ENCODE measurements around the gene ARRB2.
A peak's percentile ranks its signal among the peaks of the same experiment; 100 is the strongest.

The ARRB2 gene

DNA sequence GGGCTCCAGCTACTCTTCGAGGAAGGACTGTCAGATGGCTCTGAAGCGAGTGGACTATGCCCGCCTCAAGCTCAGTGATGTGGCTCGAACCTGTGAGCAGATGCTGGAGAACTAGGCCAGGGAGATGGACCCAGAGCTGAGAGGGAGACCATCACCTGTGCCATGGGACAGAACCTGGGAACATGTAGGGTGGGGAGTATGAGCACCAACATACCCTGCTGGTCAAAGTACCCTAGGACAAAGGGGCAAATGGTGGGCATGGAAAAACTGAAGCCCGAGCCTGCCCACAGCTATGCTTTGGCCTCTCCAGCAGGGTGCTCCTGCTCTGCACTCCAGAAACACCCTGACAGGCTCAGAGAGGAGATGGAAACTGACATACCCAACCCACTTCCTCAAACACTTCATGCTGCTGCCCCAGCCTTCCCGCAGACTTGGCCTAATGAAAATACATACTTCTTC, 22.7 kb downstream of the ARRB2 start:
- no peak for DNase-seq

DNA sequence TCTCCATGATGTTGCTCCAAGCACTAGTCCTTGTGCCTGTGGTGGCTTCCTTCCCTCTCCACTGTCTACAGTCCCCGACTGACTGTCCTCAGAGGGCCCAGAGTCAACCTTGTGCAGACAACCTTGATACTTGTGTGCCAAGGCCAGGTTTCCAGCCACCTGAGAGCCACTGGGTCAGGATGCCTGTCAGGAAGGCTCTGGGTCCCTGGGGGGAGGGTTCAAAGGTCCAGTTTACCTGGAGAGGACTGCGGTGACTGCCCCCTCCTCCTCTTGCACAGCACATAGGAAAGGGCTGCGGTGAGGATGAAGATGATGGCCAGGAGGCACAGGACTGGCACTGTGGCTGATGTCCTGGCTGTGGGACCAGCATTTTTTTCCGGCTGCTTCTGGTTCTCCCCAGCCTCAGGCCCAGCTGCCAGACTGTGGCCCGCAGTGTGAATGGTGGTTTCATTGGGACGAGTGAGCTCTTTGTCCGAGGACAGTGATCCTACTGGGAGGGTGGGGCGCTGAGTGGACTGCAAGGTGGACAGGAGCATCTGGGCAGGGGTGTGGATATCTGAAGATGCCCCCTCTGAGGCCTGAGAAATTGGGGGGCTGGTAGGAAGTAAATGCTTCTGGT, 24.5 kb downstream of the ARRB2 start:
- no peak for DNase-seq

DNA sequence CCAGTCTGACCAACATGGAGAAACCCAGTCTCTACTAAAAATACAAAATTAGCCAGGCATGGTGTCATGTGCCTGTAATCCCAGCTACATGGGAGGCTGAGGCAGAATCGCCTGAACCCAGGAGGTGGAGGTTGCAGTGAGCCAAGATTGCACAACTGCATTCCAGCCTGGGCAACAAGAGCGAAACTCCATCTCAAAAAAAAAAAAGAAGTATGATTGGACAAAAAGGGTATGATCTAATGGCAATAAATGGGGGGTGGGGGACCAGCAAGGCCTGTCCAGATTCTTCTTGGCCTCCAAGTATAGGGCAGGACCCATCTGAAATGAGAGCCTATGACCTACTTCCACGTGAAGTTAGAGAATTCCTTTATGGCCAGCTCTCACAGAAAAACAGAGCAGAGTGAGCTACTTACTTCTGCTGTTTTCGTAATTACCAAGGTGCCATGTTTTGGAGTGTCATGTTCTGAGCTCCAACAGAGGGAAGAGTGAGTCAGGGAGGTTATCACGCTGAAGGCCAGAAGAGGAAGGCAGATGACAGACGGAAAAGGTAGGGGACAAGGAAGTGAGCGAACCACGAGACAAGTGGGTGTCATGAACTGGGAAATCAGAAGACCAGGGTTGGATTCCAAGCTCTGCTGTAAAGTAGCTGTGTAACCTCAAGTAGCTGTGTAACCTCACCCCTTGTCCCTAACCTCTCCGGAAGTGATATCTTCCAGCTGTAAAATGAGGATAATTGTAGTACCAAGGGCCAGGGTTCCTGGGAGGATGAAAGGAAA, 25.6 kb downstream of the ARRB2 start:
- no peak for DNase-seq

DNA sequence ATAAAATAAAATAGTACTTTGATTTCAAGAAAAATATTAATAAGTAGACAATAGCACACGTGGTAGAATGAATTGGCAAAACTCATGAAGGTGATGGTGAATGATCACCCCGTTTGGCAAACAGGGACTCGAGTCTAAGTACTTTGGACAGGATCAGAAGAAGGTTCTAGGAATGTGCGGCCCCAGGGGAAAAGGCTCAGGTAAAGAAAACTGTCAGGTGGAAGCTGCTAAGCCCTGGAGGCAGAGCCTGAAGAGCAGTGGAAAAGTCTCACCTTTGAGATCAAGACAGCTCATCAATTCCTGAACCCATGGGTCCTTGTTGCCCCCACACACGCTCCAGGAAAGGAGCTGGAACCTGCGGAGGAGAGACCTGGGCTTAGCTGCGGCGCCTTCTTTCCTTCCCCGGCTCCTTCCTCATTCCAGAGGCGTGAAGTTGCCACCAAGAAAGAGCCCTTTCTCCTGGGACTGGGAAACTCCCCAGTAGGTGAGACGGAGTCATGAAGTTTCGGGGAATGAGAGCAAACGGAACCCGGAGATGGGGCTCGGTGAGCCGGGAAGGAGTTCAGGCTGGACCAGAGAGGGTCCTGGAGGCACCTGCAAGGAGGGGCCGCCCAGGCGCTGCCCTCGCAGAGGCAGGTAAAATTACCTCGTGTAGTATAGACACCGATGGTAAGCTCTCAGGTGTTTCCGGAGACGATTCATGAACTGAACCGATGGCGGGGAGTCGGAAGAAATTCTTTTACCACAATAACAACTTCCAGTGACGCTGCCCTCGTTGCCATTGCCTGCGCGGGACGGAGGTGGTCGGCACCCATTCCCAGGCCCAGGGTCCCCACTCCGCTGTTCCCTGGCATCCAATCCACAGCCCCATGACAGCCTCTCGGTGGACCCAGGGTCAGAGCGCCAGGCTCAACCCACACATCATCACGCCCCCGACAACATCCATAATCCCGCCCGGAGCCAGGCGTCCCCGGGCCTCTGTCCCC, 28.0 kb downstream of the ARRB2 start:
- DNase-seq = peak in 2 of 5 experiments; percentile 11 to 26

DNA sequence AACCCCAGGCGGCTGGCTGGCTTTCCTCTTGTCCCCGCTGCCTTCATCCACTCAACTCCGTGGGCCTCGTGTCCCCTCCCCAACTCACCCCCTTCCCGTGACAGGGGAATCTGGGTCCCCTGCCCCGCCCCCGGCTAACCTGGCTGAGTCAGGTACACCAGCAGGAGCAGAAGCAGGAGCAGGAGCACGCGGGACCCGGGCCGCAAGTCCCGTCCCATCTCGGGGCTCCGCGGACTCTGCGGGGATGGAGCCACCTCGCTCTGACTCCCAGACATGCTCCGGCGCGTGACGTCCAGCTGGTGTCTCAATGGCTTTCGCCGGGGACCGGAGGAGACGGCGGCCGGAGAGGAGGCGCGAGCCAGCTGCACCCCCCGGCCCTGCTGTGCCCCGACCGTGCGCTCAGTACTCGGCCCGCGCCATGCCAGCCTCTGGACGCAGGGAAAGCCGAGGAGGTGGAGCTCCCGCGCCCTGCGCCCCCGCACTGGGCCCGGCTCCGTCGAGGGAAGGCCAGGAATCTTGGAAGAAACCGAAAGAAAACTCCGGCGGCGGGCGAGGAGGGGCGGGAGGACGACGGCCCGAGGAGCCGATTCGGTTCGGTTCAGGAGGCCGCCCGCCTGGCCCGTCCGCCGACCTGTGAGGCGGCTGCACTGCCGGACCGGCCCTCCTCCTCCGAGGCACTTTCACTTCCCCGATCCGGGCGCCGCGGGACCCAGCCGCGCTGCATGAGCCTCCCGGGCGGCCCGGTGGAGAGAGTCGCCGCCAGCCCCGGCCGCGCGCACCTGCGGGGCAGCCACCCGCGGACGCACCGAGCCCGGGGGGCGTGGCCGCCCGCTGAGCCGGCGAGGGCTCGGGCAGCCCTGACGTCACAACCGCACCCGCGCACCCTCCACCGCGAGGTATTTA, 28.9 kb downstream of the ARRB2 start, which contains the start of the genes CXCL16 and ZMYND15:
CXCL16 (minus strand) TSS at position 807 of the 903 bp plus-strand sequence; CDS start at position 218, 589 bp downstream.
ZMYND15 (plus strand) TSS at position 712 of the 903 bp plus-strand sequence. CDS start 716 bp downstream, outside the sequence.
- DNase-seq = peak; percentile 32 to 69 (median 56)

DNA sequence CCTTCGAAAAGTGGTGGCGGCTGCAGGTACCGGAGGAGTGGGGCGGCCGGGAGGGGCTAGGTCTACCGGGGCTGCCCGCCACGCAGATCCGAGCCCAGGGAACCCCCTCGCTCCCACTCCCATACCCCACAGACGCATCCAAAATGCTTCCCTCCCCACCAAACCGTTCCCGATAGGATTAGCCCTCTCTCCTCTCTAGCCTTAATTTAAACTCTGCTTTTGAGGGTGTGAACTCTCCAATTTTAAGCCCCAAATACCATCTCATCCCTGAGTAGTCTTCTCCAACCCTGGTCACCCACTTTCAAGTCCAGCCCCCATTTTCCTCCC, 29.6 kb downstream of the ARRB2 start:
- DNase-seq = no peak

DNA sequence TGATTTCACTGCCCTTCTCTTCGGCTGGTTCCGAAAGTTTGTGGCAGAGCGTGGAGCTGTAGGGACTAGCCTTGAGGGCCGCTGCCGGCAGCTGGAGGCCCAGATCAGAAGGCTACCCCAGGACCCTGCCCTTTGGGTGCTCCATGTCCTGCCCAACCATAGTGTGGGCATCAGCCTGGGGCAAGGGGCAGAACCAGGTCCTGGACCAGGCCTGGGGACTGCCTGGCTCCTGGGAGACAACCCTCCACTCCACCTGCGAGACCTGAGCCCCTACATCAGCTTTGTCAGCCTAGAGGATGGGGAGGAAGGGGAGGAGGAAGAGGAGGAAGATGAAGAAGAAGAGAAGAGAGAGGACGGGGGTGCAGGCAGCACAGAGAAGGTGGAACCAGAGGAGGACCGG, 30.2 kb downstream of the ARRB2 start:
- DNase-seq = no peak

DNA sequence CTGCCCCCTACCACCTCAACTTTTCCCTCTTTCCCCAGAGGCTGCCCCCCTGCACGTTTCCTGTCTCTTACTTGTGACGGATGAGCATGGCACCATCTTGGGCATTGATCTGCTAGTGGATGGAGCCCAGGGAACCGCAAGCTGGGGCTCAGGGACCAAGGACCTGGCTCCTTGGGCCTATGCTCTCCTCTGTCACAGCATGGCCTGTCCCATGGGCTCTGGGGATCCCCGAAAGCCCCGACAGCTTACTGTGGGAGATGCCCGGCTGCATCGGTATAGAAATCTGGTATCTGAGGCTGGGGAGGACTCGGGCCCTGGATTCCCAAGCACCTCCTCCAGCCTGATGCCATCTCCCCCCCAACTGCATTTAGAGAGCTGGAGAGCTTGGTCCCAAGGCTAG, 31.1 kb downstream of the ARRB2 start:
- DNase-seq = no peak

DNA sequence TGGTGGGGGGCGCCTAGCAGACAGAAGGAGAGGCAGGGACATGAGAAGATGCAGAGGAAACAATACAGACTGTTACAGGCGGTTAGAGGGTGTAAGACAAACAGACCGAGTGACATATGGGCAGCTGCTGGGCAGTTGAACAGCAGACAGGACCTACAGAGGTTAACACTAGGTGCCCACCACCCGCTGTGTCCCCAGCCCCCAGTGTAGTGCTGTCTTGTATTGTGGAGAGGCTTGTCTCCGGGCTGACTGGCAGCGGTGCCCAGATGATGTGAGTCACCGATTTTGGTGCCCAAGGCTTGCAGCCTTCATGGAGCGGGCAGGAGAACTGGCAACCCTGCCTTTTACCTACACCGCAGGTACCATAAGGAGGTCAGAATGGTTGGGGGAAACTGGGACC, 31.7 kb downstream of the ARRB2 start:
- DNase-seq = no peak

DNA sequence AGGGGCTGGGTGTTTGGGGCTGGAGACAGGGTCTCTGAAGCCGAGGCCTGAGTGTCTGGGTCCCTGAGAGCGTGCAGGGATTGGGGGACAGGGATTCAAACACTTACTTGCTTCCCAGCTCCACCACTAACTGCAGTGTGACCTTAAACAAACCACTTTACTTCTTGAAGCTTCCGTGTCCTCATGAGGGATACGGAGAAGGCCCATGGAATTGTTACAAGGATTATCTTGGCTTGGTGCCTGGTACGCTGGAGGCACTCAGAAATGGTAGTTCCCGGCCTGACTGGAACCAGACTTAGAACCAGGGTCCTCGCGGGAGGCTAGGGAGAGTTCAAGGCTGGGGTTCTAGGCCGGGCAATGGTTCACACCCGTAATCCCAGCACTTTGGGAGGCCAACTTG, 32.2 kb downstream of the ARRB2 start:
- DNase-seq = no peak

DNA sequence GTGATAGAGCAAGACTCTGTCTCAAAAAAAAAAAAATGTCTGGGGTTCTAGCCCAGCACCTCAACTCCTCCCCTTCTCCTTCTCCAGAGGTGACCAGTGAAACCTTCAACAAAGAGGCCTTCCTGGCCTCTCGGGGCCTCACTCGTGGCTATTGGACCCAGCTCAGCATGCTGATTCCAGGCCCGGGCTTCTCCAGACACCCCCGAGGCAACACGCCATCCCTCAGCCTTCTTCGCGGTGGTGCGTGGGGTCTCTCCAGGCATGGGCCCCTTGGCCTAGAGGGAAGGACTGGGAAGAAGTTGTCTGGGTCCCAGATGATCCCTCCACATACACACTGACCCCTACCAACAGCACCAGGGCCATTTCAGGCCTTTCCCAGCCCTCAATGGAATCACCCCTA, 32.8 kb downstream of the ARRB2 start:
- no peak for DNase-seq

DNA sequence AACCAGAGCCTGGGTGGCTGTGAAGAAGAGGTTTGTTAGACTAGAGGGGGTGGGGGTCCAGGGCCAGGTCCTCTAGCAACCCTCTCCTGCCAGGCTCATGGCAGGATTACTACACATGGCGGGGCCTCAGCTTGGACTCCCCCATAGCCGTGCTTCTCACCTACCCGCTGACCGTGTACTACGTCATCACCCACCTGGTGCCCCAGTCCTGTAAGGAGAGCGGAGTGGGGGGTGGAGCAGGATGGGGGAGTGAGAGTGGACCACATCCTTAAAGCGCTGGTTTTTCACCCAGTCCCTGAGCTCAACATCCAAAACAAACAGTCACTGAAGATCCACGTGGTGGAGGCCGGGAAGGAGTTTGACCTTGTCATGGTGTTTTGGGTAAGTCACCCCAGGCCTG, 33.5 kb downstream of the ARRB2 start:
- no peak for DNase-seq

DNA sequence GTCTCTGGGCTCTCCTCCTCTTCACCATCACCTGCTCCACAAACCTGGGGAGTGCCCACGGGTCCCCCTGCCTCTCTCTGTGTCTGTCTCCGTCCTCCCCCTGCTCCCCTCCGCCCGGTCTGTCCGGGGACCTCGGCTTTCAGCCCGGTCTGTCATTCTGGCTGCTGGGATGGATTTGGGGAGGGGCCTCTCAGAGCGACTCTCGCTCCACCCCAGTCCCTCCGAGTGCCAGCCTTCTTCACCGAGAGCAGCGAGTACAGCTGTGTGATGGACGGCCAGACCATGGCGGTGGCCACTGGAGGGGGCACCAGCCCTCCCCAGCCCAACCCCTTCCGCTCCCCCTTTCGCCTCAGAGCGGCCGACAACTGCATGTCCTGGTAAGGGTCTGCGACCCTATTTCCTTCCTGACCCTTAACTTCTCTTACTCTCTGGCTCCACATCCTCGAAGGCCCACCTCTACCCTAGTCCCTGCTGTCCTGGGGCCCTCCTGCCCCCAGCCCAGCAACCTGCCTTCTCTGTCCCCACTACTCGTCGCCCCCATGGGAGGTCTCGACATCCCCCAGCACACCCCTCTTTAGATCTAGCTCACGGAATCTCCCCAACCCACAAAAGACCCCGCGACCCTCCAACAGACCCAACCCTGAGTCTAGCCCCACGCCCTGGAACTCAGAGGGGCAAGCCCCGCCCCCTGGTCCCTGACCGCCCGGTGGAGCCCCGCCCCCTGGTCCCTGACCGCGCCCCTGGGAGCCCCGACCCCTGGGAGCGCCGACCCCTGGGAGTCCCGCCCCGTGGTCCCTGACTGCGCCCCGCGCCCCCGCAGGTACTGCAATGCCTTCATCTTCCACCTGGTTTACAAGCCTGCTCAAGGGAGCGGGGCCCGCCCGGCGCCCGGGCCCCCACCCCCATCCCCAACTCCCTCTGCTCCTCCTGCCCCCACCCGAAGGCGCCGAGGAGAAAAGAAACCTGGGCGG, 34.9 kb downstream of the ARRB2 start:
- DNase-seq = no peak

DNA sequence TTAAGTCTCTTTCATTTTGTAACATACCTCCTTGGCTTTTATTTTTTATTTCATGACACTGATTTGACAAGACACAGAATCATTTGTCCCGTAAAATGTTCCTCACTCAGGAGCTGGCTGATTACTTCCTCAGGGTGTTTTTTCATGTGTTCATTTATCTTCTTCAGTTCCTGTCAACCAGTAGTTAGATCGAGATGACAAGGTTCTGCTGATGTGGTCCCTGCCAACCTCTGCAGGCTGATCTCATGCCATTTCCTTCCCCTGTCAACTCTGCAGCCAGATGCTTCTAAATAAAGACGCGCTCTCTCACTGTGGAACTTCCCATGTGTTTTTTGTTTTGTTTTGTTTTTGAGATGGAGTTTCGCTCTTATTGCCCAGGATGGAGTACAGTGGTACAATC, 37.4 kb downstream of the ARRB2 start:
- DNase-seq = peak in 2 of 5 experiments; percentile 6 to 84

DNA sequence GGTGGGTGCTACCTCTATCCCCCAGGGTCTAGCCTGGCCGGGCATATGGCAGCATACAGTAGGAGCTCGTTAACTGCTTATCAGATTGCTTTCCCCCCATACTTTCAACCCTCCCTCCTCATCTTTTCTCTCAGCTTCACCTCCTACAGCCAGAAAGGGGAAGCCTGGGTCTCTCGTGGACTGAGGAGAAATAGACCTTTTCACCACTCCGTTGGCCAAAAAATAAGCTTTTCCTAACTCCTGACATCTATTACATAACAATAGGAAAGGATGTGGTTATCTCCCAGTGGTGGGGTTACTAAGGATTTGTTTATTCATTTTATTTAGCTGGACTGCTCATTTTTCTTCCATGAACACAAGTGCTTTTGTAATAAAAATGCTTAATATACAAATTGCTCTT, 38.3 kb downstream of the ARRB2 start:
- DNase-seq = no peak

DNA sequence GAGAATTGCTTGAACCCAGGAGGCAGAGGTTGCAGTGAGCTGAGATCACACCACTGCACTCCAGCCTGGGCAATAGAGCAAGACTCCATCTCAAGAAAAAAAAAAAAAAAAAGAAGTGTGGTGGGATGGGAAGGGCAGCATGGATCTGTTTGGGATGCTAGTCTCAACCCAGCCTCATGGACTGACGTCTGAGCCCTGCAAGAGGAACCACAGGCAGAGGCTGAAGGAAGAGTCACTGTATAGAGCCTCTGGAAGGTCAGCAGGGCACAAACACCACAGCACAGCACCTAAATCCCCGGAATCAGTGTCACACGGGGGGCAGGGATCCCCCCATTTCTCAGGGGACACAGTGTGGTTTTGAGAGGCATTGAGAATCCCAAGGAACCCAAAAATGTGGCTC, 40.2 kb downstream of the ARRB2 start:
- DNase-seq = no peak

DNA sequence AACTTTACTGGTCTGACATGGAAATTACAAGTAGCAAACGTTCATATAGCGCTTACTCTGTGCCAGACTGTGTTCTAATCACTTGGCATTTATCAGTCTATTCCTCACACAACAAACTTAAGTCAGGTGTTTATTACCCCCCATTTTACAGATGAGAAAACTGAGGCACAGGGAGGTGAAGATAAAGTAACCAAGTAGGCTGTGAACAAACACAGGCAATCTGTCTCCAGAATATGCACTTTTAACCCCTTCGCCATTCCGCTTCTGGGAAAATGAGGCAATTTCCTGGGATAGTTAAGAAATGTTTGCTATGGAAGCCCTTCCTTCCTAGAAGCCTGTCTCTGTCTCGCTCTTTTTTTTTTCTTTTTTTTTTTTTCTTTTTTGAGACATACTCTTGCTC, 41.5 kb downstream of the ARRB2 start:
- no peak for DNase-seq

DNA sequence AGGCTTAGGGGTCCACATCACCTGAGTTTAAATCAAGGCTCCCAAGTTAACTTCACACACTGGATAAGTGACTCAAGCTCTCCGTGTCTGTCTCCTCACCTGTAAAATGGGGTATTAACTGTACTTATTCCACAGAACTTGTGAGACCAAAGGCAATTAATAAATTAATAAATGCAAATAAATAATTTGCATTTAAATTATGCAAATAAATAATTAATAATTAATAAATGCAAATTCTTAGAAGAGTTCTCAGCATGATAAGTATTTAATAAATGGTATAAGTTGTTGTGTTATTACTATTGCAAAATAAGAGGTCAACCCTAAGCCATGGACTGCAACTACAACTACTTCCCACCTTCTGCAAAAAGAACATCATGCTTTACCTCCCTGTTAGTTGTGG, 43.0 kb downstream of the ARRB2 start:
- DNase-seq = no peak

DNA sequence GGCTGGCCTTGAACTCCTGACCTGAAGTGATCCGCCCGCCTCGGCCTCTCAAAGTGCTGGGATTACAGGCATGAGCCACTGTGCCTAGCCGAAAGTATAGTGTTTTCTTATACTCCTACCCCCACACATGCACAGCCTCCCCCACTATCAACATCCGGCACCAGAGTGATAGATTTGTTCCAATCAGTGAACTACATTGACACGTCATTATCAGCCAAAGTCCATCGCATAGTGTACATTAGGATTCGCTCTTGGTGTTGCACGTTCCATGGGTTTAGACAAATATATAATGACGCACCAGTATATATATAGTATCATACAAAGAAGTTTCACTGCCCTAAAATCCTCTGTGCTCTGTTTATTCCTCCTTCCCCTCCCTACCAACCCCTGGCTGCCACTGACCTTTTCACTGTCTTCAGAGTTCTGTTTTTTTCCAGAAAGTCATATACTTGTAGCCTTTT, 49.4 kb downstream of the ARRB2 start:
- no peak for DNase-seq

DNA sequence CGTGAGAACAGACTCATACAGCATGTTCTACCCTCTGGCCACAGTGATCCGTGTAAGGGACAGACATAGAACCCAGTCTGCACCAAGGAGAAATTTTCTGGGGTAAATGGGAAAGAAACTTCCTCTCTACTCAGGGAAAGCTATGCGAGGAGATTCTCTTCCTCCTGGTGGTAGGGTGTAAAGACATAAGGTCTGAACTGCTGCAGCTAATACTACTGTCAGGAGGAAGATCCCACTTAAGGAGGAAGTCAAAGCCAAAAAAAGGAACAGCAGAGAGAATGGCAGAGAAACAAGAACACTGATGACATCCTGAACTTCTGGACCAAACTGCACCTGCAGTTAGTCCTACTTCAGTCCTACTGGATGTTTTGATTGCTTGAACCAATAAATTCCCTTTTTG, 54.2 kb downstream of the ARRB2 start:
- no peak for DNase-seq

DNA sequence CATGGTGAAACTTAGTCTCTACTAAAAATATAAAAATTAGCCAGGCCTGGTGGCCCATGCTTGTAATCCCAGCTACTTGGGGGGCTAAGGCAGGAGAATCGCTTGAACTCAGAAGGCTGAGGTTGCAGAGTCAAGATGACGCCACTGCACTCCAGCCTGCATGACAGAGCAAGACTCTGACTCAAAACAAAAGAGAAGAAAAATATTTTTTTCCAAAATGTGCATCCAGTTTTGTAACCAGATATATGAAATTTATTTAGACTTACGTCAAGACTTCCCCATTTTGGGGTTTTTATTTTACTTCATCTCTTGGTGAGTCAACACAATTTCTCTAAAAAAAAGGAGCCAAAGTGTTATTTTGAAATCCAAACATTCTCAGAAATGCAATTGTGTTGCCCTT, 55.8 kb downstream of the ARRB2 start:
- no peak for DNase-seq
